Neutrophil (primary cell): Measurements from ENCODE around the gene DOC2B.
"Not testable (repeated sequence)": the region's sequence is repeated elsewhere in the genome, so short reads cannot be mapped to it uniquely, and the experiment has no call there.

Experiments used
- H3K27ac ChIP-seq: fragments of 200-600 bp; sonication (generic); 2 replicates; pipeline ENCODE4 v1.5.1; 2016; ENCODE audit warnings: mild to moderate bottlenecking, moderate library complexity
- H3K27me3 ChIP-seq: fragments of 200-600 bp; sonication (generic); 2 replicates; pipeline ENCODE4 v1.6.0; 2016; ENCODE audit warnings: mild to moderate bottlenecking
- H3K36me3 ChIP-seq: fragments of 200-600 bp; sonication (generic); 2 replicates; pipeline ENCODE4 v1.5.1; 2017
- H3K4me1 ChIP-seq, 2 experiments: fragments of 200-600 bp in 1 of 2; sonication (generic) in 1 of 2; 1 replicate in 1 of 2; 2 replicates in 1 of 2; pipeline versions ENCODE4 v1.5.1 to v1.6.1; 2013 to 2016; ENCODE audit warnings: low read depth in 1 of 2, low read length in 1 of 2, mild to moderate bottlenecking in 1 of 2, moderate library complexity in 1 of 2; ENCODE audit not compliant: control insufficient read depth in 1 of 2, insufficient read depth in 1 of 2
- H3K4me3 ChIP-seq, 2 experiments: fragments of 200-600 bp in 1 of 2; sonication (generic) in 1 of 2; 1 replicate in 1 of 2; 2 replicates in 1 of 2; pipeline ENCODE4 v1.5.1; 2013 to 2016; ENCODE audit warnings: low read depth in 1 of 2, low read length in 1 of 2, mild to moderate bottlenecking in 1 of 2, moderate library complexity in 1 of 2
- H3K9me3 ChIP-seq: fragments of 200-600 bp; sonication (generic); 2 replicates; pipeline ENCODE4 v1.5.1; 2016
- TF ChIP-seq, protein P1 (sequence below): fragments of 200-600 bp; sonication (generic); IDR thresholded peaks from 2 replicates; pipeline ENCODE4 v1.5.1; 2016; ENCODE audit warnings: antibody characterized with exemption

The DOC2B gene

DNA sequence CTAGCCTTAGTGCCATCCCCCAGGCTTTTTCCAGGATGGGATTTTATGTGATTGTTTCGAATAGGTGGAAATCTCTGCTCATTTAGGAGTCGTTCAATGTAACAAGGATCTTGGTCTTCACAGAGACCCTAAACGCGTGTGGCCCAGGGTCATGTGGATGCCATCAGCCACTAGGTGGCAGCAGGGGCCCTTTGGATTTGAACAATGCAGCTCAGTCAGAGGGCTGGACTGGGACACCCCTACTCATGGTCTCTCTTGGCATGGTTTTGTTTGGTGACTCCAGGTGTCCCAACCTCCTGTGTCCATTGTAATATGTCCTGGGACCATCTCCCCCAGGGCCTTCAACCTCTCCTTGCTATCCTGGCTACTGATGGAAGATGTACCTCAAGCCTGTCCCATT is 44.9 kb downstream of the DOC2B start:
- H3K27me3 ChIP-seq, H3K36me3 ChIP-seq, H3K4me3 ChIP-seq, H3K4me1 ChIP-seq, H3K9me3 ChIP-seq, H3K27ac ChIP-seq: not testable (repeated sequence)
- TF ChIP-seq, protein P1, sequence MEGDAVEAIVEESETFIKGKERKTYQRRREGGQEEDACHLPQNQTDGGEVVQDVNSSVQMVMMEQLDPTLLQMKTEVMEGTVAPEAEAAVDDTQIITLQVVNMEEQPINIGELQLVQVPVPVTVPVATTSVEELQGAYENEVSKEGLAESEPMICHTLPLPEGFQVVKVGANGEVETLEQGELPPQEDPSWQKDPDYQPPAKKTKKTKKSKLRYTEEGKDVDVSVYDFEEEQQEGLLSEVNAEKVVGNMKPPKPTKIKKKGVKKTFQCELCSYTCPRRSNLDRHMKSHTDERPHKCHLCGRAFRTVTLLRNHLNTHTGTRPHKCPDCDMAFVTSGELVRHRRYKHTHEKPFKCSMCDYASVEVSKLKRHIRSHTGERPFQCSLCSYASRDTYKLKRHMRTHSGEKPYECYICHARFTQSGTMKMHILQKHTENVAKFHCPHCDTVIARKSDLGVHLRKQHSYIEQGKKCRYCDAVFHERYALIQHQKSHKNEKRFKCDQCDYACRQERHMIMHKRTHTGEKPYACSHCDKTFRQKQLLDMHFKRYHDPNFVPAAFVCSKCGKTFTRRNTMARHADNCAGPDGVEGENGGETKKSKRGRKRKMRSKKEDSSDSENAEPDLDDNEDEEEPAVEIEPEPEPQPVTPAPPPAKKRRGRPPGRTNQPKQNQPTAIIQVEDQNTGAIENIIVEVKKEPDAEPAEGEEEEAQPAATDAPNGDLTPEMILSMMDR, result peak; percentile 68

DNA sequence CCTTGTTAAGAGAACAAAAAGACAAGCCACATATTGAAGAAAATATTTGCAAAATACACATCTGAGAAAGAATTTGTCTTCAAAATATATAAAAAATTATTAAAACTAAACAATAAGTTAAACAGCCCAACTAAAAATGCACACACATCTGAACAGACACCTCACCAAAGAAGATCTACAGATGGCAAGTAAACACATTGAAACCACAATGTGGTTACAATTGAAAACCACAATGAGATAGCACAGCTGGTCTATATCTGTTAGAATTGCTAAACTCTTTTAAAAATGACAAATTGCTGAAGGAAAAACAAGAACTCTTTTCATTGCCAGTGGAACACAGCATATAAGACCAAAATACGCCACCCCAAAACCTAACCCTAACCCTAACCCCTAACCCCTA is 45.6 kb downstream of the DOC2B start:
- H3K27ac ChIP-seq, H3K27me3 ChIP-seq, H3K9me3 ChIP-seq: not testable (repeated sequence)

DNA sequence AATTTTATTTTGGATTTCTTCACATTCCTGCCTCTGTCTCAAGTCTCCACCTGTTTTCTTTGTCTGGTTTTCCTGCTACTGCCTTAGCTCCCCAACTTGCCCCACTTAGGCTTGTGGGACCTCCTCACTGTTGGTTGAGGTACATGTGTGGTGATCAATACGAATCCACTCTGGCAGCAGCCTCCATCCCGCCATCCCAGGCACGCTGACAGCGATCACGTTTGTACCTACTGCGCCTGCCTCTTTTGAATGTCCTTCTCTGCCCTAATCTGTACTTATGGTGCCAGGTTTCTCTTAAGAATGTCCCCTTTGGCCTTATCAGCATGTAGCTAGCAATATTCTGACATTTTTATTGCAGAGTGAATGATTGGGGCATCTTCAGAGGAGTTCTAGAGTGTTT is 46.4 kb downstream of the DOC2B start:
- H3K4me1 ChIP-seq, H3K9me3 ChIP-seq, H3K36me3 ChIP-seq, H3K27ac ChIP-seq, H3K4me3 ChIP-seq, H3K27me3 ChIP-seq: not testable (repeated sequence)

More for the DNA sequence above, 45.6 kb downstream of the DOC2B start:
- not testable (repeated sequence) for H3K4me1 ChIP-seq, H3K4me3 ChIP-seq, H3K36me3 ChIP-seq

DNA sequence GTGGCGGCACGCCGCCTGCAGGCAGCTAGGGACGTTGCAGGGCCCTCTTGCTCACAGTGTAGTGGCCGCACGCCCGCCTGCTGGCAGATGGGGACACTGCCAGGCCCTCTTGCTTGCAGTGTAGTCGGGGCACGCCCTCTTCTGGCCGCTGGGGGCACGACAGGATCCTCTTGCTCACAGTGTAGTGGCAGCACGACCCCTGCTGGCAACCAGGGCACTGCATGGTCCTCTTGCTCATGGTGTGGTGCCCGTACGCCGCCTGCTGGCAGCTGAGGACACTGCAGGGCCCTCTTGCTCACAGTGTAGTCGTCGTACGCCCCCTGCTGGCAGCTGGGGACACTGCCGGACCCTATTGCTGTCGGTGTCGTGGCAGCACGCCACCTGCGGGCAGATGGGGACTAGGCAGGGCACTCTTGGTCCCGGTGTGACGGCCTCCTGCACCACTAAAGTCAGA is 47.1 kb downstream of the DOC2B start:
- not testable (repeated sequence) for H3K36me3 ChIP-seq, H3K4me3 ChIP-seq, H3K9me3 ChIP-seq, H3K27me3 ChIP-seq, H3K4me1 ChIP-seq, H3K27ac ChIP-seq
- TF ChIP-seq, protein P1, result peak; percentile 60

DNA sequence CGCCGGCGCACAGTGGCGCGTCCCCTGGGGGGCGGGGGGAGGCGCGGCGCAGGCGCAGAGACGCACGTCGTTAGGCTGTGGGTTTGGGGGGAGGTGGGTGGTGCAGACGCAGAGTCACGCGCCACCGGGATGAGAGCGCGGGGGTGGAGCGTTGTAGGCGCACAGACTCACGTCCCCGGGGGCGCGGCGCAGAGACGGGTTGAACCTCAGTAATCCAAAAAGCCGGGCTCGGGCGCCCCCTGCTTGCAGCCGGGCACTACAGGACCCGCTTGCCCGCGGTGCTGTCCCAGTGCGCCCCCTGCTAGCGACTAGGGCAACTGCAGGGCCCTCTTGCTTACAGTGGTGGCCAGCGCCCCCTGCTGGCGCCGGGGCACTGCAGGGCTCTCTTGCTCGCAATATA is 47.5 kb downstream of the DOC2B start:
- H3K9me3 ChIP-seq, H3K4me1 ChIP-seq, H3K27ac ChIP-seq, H3K36me3 ChIP-seq, H3K4me3 ChIP-seq, H3K27me3 ChIP-seq: not testable (repeated sequence)

DNA sequence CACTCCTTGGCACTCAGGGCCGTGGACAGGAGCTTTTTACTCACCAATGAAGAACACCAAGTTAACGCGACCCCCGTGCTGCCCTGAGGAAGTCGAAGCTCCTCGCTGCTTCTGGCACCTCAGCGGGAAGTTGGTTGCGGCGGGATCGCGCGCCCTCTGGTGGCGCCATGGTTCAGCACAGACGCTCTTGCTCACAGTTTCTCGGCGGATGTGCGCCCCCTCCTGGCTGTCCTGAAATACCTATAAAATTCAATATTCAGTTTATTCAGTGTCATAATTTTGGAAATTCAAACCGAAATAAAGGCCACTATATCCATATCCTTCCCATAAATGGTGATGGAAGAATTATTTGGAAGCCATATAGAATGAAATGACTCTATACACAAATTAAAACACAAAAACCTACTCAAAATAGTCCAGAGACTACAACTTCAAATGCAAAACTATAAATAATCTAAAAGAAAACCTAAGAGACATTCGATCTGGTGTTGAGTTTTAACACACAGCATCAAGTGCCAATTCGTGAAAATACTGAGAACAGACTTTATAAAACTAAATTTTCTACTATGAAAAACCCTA is 63.0 kb downstream of the DOC2B start:
- not testable (repeated sequence) for H3K27me3 ChIP-seq, H3K4me3 ChIP-seq, H3K27ac ChIP-seq, H3K9me3 ChIP-seq, H3K36me3 ChIP-seq, H3K4me1 ChIP-seq
- TF ChIP-seq, protein P1, result peak; percentile 39

DNA sequence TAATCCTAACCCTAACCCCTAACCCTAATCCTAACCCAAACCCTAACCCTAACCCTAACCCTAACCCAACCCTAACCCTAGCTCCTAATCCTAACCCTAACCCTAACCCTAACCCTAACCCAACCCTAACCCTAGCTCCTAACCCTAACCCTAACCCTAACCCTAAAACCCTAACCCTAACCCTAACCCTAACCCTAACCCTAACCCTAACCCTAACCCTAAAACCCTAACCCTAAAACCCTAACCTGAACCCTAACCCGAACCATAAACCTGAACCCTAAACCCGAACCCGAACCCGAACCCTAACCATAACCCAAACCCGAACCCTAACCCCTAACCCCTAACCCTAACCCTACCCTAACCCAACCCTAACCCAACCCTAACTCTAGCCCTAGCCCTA is 68.3 kb downstream of the DOC2B start:
- not testable (repeated sequence) for H3K4me1 ChIP-seq, H3K27ac ChIP-seq, H3K4me3 ChIP-seq, H3K9me3 ChIP-seq, H3K36me3 ChIP-seq, H3K27me3 ChIP-seq
